ENCODE data around the gene ADAMTSL1. TPM values are rescaled to one million over a fixed set of nuclear protein-coding genes. Genes with fewer than 3 reads are reported as not detected.

The ADAMTSL1 gene
- total RNA-seq, 1 donor from 2014 or later, result 1.6 TPM

GRCh38 chr9:18778846-18779245, 304.9 kb downstream of the ADAMTSL1 start:
- Histone ChIP-seq H3K27me3 (ENCODE audit: control insufficient read depth, insufficient read depth, low read length) (no peaks in the 10 kb centered on the region), H3K36me3 (ENCODE audit: control insufficient read depth, insufficient read depth, low read length) (no peaks in the 10 kb centered on the region), H3K4me3 (ENCODE audit: low read depth, low read length) (no peak overlapping the region)
- DNase-seq (ENCODE audit: low read depth) (no peak), FAIRE-seq (no peak)
- TF ChIP-seq, protein P1, sequence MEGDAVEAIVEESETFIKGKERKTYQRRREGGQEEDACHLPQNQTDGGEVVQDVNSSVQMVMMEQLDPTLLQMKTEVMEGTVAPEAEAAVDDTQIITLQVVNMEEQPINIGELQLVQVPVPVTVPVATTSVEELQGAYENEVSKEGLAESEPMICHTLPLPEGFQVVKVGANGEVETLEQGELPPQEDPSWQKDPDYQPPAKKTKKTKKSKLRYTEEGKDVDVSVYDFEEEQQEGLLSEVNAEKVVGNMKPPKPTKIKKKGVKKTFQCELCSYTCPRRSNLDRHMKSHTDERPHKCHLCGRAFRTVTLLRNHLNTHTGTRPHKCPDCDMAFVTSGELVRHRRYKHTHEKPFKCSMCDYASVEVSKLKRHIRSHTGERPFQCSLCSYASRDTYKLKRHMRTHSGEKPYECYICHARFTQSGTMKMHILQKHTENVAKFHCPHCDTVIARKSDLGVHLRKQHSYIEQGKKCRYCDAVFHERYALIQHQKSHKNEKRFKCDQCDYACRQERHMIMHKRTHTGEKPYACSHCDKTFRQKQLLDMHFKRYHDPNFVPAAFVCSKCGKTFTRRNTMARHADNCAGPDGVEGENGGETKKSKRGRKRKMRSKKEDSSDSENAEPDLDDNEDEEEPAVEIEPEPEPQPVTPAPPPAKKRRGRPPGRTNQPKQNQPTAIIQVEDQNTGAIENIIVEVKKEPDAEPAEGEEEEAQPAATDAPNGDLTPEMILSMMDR (IDR thresholded peaks at IDR 0.05; ENCODE audit: insufficient read depth, low read length, severe bottlenecking), result no peak

DNA sequence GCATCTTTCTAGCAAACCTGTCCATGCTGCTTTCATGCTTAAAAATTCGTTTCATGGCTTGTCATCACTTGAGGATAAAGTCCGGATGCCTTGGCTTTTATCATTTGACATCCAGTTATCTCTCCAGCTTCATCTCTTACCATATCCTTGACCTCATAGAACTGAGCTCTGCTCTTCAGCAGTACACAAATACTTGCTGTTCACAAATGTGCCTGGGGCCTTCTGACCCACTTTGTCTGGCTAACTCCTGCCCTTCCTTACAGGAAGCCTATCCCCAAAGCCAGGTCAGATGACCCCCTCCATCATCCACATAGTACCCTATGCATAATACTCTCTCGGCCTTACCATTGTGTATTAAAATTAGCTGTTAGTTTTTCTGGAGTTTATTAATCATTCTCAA, 310.0 kb downstream of the ADAMTSL1 start:
- Histone ChIP-seq H3K4me3 (ENCODE audit: low read depth, low read length) (no peak overlapping the region), H3K36me3 (ENCODE audit: control insufficient read depth, insufficient read depth, low read length) (no peaks in the 10 kb centered on the region), H3K27me3 (ENCODE audit: control insufficient read depth, insufficient read depth, low read length) (no peaks in the 10 kb centered on the region)
- no peak for FAIRE-seq
- no peak for DNase-seq (ENCODE audit: low read depth)
- TF ChIP-seq, protein P1 (IDR thresholded peaks at IDR 0.05; ENCODE audit: insufficient read depth, low read length, severe bottlenecking), result no peak

- FAIRE-seq (no peak), DNase-seq (ENCODE audit: low read depth) (no peak)
- H3K4me3 ChIP-seq (ENCODE audit: low read depth, low read length), result no peak overlapping the region
- no peaks in the 10 kb centered on the region for H3K36me3 ChIP-seq (ENCODE audit: control insufficient read depth, insufficient read depth, low read length)
- H3K27me3 ChIP-seq (ENCODE audit: control insufficient read depth, insufficient read depth, low read length), result no peaks in the 10 kb centered on the region
- TF ChIP-seq, protein P1 (IDR thresholded peaks at IDR 0.05; ENCODE audit: insufficient read depth, low read length, severe bottlenecking), result no peak
These were observed 311.7 kb downstream of the ADAMTSL1 start for GRCh38 chr9:18785604-18786003.

GRCh38 chr9:18786196-18786595, 312.2 kb downstream of the ADAMTSL1 start:
- no peaks in the 10 kb centered on the region for H3K36me3 ChIP-seq (ENCODE audit: control insufficient read depth, insufficient read depth, low read length)
- FAIRE-seq, result no peak
- H3K27me3 ChIP-seq (ENCODE audit: control insufficient read depth, insufficient read depth, low read length), result no peaks in the 10 kb centered on the region
- TF ChIP-seq, protein P1 (IDR thresholded peaks at IDR 0.05; ENCODE audit: insufficient read depth, low read length, severe bottlenecking), result no peak
- no peak overlapping the region for H3K4me3 ChIP-seq (ENCODE audit: low read depth, low read length)
- no peak for DNase-seq (ENCODE audit: low read depth)

DNA sequence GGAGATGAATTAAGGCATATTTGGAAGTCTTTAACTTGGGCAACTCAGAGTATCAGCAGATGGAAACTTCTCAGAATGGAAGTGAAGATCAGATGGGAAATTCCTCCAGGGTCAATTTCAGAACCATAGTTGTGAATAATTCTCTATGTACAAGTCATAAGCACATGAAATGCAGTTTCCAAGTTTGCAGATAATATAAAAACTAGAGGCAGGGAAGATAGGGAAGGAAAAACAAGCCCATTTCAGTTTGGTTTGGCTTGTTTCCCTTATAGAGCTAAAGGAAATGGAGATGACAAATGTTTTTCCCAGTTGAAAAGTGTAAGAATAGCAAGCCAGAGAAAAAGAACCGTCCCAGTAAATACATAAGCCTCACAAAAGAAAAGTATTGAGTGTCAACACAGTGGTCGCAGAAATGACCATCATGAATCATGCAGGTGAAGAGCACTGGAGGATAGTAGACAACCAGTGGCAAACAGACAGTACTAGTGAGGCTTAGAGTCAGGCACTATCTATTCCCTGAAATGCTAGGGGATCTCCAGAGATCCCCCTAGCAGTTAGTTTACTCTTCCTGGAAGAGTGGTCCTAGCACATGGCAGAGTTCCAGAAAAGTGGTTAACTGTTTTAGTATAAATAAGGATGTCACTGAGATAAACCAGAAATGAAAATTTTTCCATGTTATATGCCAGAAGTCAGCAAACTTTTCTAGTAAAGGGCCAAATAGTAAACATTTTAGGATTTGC, 313.1 kb downstream of the ADAMTSL1 start:
- H3K4me3 ChIP-seq (ENCODE audit: low read depth, low read length), result no peak overlapping the region
- no peaks in the 10 kb centered on the region for H3K36me3 ChIP-seq (ENCODE audit: control insufficient read depth, insufficient read depth, low read length)
- no peaks in the 10 kb centered on the region for H3K27me3 ChIP-seq (ENCODE audit: control insufficient read depth, insufficient read depth, low read length)
- DNase-seq (ENCODE audit: low read depth) (no peak), FAIRE-seq (no peak)
- TF ChIP-seq, protein P1 (IDR thresholded peaks at IDR 0.05; ENCODE audit: insufficient read depth, low read length, severe bottlenecking), result no peak

DNA sequence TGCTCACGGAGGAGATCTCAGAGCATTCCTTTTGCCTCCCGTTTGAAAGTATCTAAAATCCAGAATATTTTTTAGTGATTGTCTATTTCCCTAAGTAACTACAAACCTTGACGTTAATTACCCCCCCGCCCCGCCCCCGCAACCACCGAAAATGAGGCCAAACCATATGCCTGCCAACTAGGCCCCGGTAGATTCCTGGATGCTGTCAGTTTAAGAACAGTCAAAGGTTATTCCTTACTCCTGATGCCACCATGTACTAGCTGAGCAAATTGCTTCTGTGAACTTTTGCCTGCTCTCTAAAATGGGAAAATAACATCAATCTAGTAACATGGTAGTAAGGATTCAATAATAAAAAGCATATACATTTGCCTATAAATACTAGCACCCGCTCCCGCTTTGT, 314.3 kb downstream of the ADAMTSL1 start:
- Histone ChIP-seq H3K36me3 (ENCODE audit: control insufficient read depth, insufficient read depth, low read length) (no peaks in the 10 kb centered on the region), H3K27me3 (ENCODE audit: control insufficient read depth, insufficient read depth, low read length) (no peaks in the 10 kb centered on the region), H3K4me3 (ENCODE audit: low read depth, low read length) (no peak overlapping the region)
- DNase-seq (ENCODE audit: low read depth), result no peak
- TF ChIP-seq, protein P1 (IDR thresholded peaks at IDR 0.05; ENCODE audit: insufficient read depth, low read length, severe bottlenecking), result no peak
- no peak for FAIRE-seq

Measured in bronchial epithelial cell (primary cell).